Panc1 (cell line): Measurements from ENCODE around the gene CRISPLD2. TPM values are rescaled to one million over a fixed set of nuclear protein-coding genes. Genes with fewer than 3 reads are reported as not detected.
"Not testable (repeated sequence)": the region's sequence is repeated elsewhere in the genome, so short reads cannot be mapped to it uniquely, and the experiment has no call there.

ENCODE experiments used
- ATAC-seq: fragments of 200-7000 bp; cut with Tn5 transposase; 2 replicates; pipeline ENCODE4 v1.9.1; 2020; ENCODE audit warnings: mild to moderate bottlenecking, moderate library complexity
- BruUV-seq: library from RNA; stranded (reverse); fragments of 400-500 nt; replicated peaks from 2 replicates; lab custom pipeline; 2021; lab: Mats Ljungman, UMichigan
- CTCF ChIA-PET: fragments of 300-600 bp; sonication (Branson Sonifier 250); formaldehyde crosslinking; loops from one replicate; lab custom pipeline; 2022; ENCODE audit warnings: antibody characterized with exemption; lab: Charles Lee
- POLR2A ChIA-PET: fragments of 300-600 bp; sonication (Branson Sonifier 250); formaldehyde crosslinking; loops from one replicate; lab custom pipeline; 2022; ENCODE audit warnings: antibody characterized with exemption; lab: Charles Lee
- DNase-seq: peaks from one replicate; pipeline ENCODE4 v3.0.0-alpha.2; 2010; ENCODE audit warnings: low read depth, low spot score
- H3K27ac ChIP-seq: 2 replicates; pipeline ENCODE4 v1.5.1; 2011; ENCODE audit warnings: mild to moderate bottlenecking, low read length, inconsistent platforms
- H3K27me3 ChIP-seq: fragments of 200-500 bp; sonication (Bioruptor generic); 2 replicates; pipeline ENCODE4 v1.6.0; 2014; ENCODE audit warnings: low read length, inconsistent platforms; ENCODE audit not compliant: control insufficient read depth, insufficient read depth
- H3K36me3 ChIP-seq: fragments of 200-500 bp; sonication (Bioruptor generic); 2 replicates; pipeline ENCODE4 v1.5.1; 2014; ENCODE audit warnings: inconsistent platforms, mild to moderate bottlenecking, low read length, moderate library complexity; ENCODE audit not compliant: control insufficient read depth, insufficient read depth
- H3K4me1 ChIP-seq: 2 replicates; pipeline ENCODE4 v1.5.1; 2011; ENCODE audit warnings: inconsistent platforms, mild to moderate bottlenecking, low read length, moderate library complexity; ENCODE audit not compliant: control insufficient read depth, insufficient read depth
- H3K4me3 ChIP-seq, 2 experiments: 2 replicates each; pipeline ENCODE4 v1.5.1; 2011 to 2012; ENCODE audit warnings: low read depth in 2 of 2, low read length in 2 of 2, mild to moderate bottlenecking in 2 of 2, inconsistent platforms in 1 of 2, moderate library complexity in 1 of 2
- H3K9me3 ChIP-seq: fragments of 200-500 bp; sonication (Bioruptor generic); 2 replicates; pipeline ENCODE4 v1.5.1; 2014; ENCODE audit warnings: low read depth, mild to moderate bottlenecking, inconsistent platforms, low read length, moderate library complexity; ENCODE audit not compliant: control insufficient read depth, insufficient read depth
- CTCF ChIP-seq: fragments of 450-650 bp; IDR thresholded peaks from 2 replicates; pipeline ENCODE4 v1.5.1; 2017; ENCODE audit warnings: mild to moderate bottlenecking
- POLR2AphosphoS5 ChIP-seq: IDR thresholded peaks from 2 replicates; pipeline ENCODE4 v1.6.1; 2012; ENCODE audit warnings: mild to moderate bottlenecking, low read depth, low read length, moderate library complexity
- SIN3A ChIP-seq: IDR thresholded peaks from 2 replicates; pipeline ENCODE4 v1.6.1; 2012; ENCODE audit warnings: low read depth, mild to moderate bottlenecking, low read length, moderate library complexity, borderline replicate concordance; ENCODE audit not compliant: insufficient read depth
- TCF7L2 ChIP-seq: IDR thresholded peaks from 2 replicates; pipeline ENCODE4 v1.6.1; 2011; ENCODE audit warnings: mild to moderate bottlenecking, low read depth, low read length, inconsistent platforms
- in situ Hi-C: cut with HindIII; loops from 2 replicates; pipeline ENCODE4 v1.10.0; 2016; ENCODE audit warnings: low sequenced_read_pairs, low pct_unique_long_range_greater_than_20kb
- intact Hi-C: fragments of 100-400 bp; cut with micrococcal nuclease; formaldehyde crosslinking; loops from one replicate; pipeline ENCODE4 v1.10.0; 2022; ENCODE audit not compliant: unreplicated experiment
- total RNA-seq: library from RNA; stranded (reverse); gene quantifications from one replicate; pipeline ENCODE4 v1.2.1, GENCODE V29; 2021; ENCODE audit not compliant: unreplicated experiment
- TF ChIP-seq, protein P1 (sequence below), 2 experiments: IDR thresholded peaks; 2 replicates each; pipeline ENCODE4 v1.6.1; 2011 to 2012; ENCODE audit warnings: low read depth in 2 of 2, control low read depth in 1 of 2, low read length in 1 of 2, mild to moderate bottlenecking in 1 of 2, moderate library complexity in 1 of 2; ENCODE audit not compliant: insufficient read depth in 1 of 2

Gene CRISPLD2
- total RNA-seq, 1 experiment from 2014 or later, result 12.9 TPM

DNA sequence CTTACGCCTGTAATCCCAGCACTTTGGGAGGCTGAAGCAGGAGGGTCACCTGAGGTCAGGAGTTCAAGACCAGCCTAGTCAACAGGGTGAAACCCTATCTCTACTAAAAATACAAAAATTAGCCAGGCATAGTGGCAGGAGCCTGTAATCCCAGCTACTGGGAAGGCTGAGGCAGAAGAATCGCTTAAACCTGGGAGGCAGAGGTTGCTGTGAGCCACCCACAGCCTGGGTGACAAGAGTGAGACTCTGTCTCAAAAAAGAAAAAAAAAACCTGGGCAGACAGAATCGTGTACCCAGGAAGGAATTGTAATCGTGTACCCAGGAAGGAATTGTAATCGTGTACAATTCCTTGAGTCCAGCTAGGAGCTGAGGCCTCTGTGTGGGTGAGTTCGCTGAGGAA, 118.8 kb downstream of the CRISPLD2 start:
- intact Hi-C loops, in situ Hi-C loops, DNase-seq, H3K9me3 ChIP-seq, H3K27ac ChIP-seq, BruUV-seq, H3K27me3 ChIP-seq, H3K4me1 ChIP-seq, H3K4me3 ChIP-seq, ATAC-seq, H3K36me3 ChIP-seq: not testable (repeated sequence)
- CTCF ChIA-PET, result interaction anchor here (0.7 to 1.0 kb wide), 3 partner anchors 15 to 342 kb away, joined by 3 to 5 read pairs (median 4); no protein-coding TSS in a partner anchor
- POLR2A ChIA-PET, result interaction anchor here (0.6 kb wide), 2 partner anchors 20 to 266 kb away, joined by 4 to 8 read pairs; no protein-coding TSS in a partner anchor

GRCh38 chr16:84940670-84941551, 121.1 kb downstream of the CRISPLD2 start:
- intact Hi-C loops (no loop called here), in situ Hi-C loops (no loop called here)
- DNase-seq, result no peak
- ChIA-PET CTCF (no interaction called here), POLR2A (no interaction called here)
- BruUV-seq, result no TSS peak
- Histone ChIP-seq H3K9me3 (no peaks in the 10 kb centered on the region), H3K4me3 (no peak overlapping the region), H3K27me3 (no peaks in the 10 kb centered on the region), H3K27ac (no peak overlapping the region), H3K4me1 (no peaks in the 10 kb centered on the region), H3K36me3 (no peaks in the 10 kb centered on the region)
- TF ChIP-seq SIN3A (no peak), TCF7L2 (no peak), CTCF (no peak), POLR2AphosphoS5 (no peak)
- ATAC-seq, result no peak

GRCh38 chr16:84941921-84942320, 122.1 kb downstream of the CRISPLD2 start:
- no peaks in the 10 kb centered on the region for H3K27me3 ChIP-seq
- no peaks in the 10 kb centered on the region for H3K36me3 ChIP-seq
- CTCF ChIA-PET, result no interaction called here
- intact Hi-C loops (no loop called here), in situ Hi-C loops (no loop called here)
- H3K9me3 ChIP-seq, result no peaks in the 10 kb centered on the region
- peak; percentile 45; the same call in 1 of the 2 replicates for ATAC-seq
- BruUV-seq, result no TSS peak
- H3K27ac ChIP-seq, result no peak overlapping the region
- no peak for DNase-seq
- no peak for TF ChIP-seq POLR2AphosphoS5
- no peak for TF ChIP-seq TCF7L2
- TF ChIP-seq SIN3A, result no peak
- no peak for TF ChIP-seq CTCF
- TF ChIP-seq, protein P1, sequence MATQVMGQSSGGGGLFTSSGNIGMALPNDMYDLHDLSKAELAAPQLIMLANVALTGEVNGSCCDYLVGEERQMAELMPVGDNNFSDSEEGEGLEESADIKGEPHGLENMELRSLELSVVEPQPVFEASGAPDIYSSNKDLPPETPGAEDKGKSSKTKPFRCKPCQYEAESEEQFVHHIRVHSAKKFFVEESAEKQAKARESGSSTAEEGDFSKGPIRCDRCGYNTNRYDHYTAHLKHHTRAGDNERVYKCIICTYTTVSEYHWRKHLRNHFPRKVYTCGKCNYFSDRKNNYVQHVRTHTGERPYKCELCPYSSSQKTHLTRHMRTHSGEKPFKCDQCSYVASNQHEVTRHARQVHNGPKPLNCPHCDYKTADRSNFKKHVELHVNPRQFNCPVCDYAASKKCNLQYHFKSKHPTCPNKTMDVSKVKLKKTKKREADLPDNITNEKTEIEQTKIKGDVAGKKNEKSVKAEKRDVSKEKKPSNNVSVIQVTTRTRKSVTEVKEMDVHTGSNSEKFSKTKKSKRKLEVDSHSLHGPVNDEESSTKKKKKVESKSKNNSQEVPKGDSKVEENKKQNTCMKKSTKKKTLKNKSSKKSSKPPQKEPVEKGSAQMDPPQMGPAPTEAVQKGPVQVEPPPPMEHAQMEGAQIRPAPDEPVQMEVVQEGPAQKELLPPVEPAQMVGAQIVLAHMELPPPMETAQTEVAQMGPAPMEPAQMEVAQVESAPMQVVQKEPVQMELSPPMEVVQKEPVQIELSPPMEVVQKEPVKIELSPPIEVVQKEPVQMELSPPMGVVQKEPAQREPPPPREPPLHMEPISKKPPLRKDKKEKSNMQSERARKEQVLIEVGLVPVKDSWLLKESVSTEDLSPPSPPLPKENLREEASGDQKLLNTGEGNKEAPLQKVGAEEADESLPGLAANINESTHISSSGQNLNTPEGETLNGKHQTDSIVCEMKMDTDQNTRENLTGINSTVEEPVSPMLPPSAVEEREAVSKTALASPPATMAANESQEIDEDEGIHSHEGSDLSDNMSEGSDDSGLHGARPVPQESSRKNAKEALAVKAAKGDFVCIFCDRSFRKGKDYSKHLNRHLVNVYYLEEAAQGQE (IDR thresholded peaks at IDR 0.05; ENCODE audit: insufficient read depth in 1 of 2, low read depth in 2 of 2, low read length in 1 of 2), result no peak
- POLR2A ChIA-PET, result no interaction called here
- no peaks in the 10 kb centered on the region for H3K4me1 ChIP-seq
- no peak overlapping the region for H3K4me3 ChIP-seq
